Rectal smooth muscle tissue (tissue), 1 donor: ENCODE data around the gene KIF4A.
A peak's percentile ranks its signal among the peaks of the same experiment; 100 is the strongest.

Experiments used
- H3K27ac ChIP-seq: one replicate; pipeline ENCODE4 v1.7.0; 2013; ENCODE audit warnings: low read depth, low read length, inconsistent platforms
- H3K27me3 ChIP-seq: one replicate; pipeline ENCODE4 v1.7.0; 2013; ENCODE audit warnings: low read length; ENCODE audit not compliant: control insufficient read depth, insufficient read depth
- H3K36me3 ChIP-seq: one replicate; pipeline ENCODE4 v1.7.0; 2013; ENCODE audit warnings: low read length; ENCODE audit not compliant: control insufficient read depth, insufficient read depth
- H3K4me1 ChIP-seq: one replicate; pipeline ENCODE4 v1.7.0; 2013; ENCODE audit warnings: low read length; ENCODE audit not compliant: control insufficient read depth, insufficient read depth
- H3K4me3 ChIP-seq: one replicate; pipeline ENCODE4 v1.7.0; 2013; ENCODE audit warnings: low read length
- H3K9ac ChIP-seq: one replicate; pipeline ENCODE4 v1.7.0; 2013; ENCODE audit warnings: low read length

KIF4A gene

GRCh38 chrX:70437921-70438665 is 148.2 kb downstream of the KIF4A start:
- Histone ChIP-seq H3K4me3 (no peak overlapping the region), H3K9ac (no peak overlapping the region), H3K4me1 (no peaks in the 10 kb centered on the region), H3K27me3 (no peaks in the 10 kb centered on the region), H3K27ac (no peak overlapping the region), H3K36me3 (no peaks in the 10 kb centered on the region)

DNA sequence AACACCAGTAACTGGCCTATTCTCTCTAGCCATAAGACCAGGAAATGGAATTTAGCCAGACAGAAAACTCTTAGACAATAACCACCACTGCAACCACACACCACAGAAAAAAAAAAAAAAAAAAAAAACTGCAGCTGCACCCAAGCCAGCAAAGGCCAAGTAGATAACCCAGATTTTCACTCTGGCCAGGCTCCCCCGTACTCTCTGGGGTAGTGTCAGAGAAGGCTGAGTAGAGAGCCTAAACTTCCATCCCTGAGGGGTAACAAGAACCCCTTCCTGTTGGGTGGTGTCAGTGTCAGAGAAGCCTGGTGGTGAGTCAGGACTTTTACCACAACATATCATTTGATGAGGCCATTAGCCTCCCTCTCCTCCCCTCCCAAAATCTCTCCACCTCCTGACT is 149.1 kb downstream of the KIF4A start:
- Histone ChIP-seq H3K36me3 (no peaks in the 10 kb centered on the region), H3K9ac (no peak overlapping the region), H3K4me3 (no peak overlapping the region), H3K4me1 (no peaks in the 10 kb centered on the region), H3K27ac (no peak overlapping the region), H3K27me3 (no peaks in the 10 kb centered on the region)

DNA sequence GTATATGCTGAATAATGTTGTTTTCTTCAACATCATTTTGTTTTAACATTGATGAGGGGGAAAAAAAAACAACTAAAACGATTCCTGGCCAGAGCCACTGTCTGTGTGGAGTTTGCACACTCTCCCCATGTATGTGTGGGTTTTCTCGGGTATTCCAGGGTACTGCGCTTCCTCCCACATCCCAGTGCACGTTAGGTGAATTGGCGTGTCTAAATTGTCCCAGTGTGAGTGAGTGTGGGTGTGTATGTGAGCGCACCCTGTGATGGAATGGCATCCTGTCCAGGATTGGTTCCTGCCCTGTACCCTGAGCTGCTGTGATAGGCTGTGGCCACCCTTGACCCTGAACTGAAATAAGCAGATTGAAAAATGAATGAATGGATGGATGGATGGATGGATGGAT is 152.3 kb downstream of the KIF4A start:
- H3K36me3 ChIP-seq: no peaks in the 10 kb centered on the region

GRCh38 chrX:70444326-70444945 is 154.5 kb downstream of the KIF4A start, which contains the start of gene DLG3:
TSS of gene DLG3 (plus strand) at chrX:70444835. CDS start at chrX:70445202, 367 bp downstream.
- Histone ChIP-seq H3K9ac (no peak within 1 kb of the TSS), H3K27me3 (peaks cover 8% of the 10 kb centered on the region), H3K4me3 (no peak within 1 kb of the TSS), H3K36me3 (no peaks in the 10 kb centered on the region), H3K27ac (no peak within 1 kb of the TSS), H3K4me1 (no peaks in the 10 kb centered on the region)

More for the DNA sequence above, 152.3 kb downstream of the KIF4A start:
- Histone ChIP-seq H3K27ac (no peak overlapping the region), H3K4me1 (no peaks in the 10 kb centered on the region), H3K27me3 (peaks cover 8% of the 10 kb centered on the region), H3K9ac (no peak overlapping the region), H3K4me3 (no peak overlapping the region)

- H3K9ac ChIP-seq: no peak overlapping the region
- no peaks in the 10 kb centered on the region for H3K4me1 ChIP-seq
- H3K27me3 ChIP-seq: peaks cover 9% of the 10 kb centered on the region
- no peaks in the 10 kb centered on the region for H3K36me3 ChIP-seq
- H3K27ac ChIP-seq: no peak overlapping the region
- H3K4me3 ChIP-seq: no peak overlapping the region
These were observed 155.2 kb downstream of the KIF4A start for GRCh38 chrX:70444946-70445656.

DNA sequence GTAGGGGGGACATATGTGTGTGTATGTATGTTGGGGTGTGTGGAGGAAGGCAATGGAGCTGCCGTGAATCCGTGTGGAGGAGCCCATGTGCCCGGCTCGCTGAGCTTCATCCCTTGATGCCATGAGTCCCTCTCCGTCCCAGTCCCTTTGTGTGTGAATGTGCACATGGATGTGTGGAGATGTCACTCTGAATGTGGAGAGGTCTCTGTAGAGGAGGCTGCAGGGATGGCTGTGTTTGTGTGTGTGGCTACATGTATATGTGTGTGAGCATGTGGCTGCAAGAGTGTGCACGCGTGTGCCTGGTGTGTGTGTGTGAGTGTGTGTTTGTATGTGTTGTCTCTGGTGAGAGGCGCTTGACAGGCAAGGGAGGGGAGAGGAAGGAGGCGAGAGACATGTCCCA is 156.0 kb downstream of the KIF4A start:
- H3K36me3 ChIP-seq: no peaks in the 10 kb centered on the region
- H3K4me1 ChIP-seq: no peaks in the 10 kb centered on the region
- no peak overlapping the region for H3K9ac ChIP-seq
- no peak overlapping the region for H3K27ac ChIP-seq
- H3K27me3 ChIP-seq: peaks cover 10% of the 10 kb centered on the region
- no peak overlapping the region for H3K4me3 ChIP-seq

DNA sequence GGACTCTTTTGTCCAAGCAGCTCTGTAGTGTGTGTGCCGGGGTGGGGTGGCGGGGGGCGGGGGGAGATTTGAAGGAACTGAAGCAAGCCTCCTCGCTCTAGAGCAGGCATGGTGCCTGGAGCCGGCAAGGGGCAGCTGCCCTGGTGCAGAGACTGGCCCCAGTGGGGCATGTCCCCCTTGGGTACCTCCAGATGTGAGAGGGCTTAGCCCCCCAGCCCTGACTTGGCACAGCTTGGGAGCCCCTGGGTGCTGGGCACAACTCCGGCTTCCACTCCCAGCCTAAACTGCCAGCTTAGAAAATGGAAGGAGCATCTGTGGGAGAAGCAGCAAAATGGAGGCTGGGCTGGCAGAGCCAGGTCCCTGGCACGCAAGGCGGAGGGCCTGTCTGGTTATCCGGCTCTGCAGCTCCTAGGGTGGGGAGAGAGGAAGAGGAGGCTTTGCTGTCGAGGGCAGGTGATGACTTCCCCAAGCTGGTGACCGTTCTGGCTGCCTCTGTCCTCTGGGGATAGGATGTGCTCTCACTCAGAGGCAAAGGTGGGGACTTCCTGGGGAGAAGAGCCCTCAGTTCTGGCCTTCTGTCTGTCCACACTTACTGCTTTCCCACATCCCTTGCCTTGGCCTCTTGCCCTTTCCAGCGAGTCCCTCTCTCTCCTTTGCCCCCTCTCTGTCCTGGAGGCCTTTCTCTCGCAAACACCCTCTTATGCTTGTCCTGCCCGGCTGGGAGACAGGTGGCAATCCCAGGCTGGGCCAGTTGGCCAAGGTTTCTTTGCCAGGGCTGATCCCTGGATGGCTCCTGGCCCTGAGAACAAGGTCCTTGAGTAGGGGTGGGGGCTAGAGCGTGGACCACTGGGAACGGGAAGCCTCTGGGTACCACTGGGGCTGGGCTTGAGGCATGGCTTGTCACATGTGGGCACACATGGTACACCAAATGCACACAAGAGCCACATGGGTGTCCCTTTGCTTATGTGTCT is 156.8 kb downstream of the KIF4A start:
- peaks cover 10% of the 10 kb centered on the region for H3K27me3 ChIP-seq

DNA sequence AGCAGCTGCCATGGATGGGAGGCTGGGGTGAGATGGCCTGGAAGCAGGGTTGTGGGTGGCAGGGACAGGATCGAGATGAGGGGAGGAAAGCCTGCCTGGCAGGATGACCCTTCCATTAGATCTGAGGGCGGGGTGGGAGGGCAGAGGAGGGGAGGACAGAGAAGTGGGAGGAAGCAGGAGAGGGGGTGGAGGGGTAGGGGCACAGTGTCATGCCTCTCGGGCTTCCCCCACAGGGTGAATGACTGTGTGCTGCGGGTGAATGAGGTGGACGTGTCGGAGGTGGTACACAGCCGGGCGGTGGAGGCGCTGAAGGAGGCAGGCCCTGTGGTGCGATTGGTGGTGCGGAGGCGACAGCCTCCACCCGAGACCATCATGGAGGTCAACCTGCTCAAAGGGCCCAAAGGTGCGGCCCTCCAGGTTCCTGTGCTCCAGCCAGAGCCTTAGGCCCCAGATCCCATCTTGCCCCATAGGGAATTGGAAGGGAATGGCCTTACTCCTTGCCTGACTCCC is 159.6 kb downstream of the KIF4A start:
- H3K36me3 ChIP-seq: no peaks in the 10 kb centered on the region
- H3K4me3 ChIP-seq: no peak overlapping the region
- H3K27ac ChIP-seq: no peak overlapping the region
- H3K9ac ChIP-seq: no peak overlapping the region
- no peaks in the 10 kb centered on the region for H3K4me1 ChIP-seq
- peaks cover 7% of the 10 kb centered on the region for H3K27me3 ChIP-seq

More for the DNA sequence above, 156.8 kb downstream of the KIF4A start:
- H3K27ac ChIP-seq: no peak overlapping the region
- no peak overlapping the region for H3K4me3 ChIP-seq
- H3K36me3 ChIP-seq: no peaks in the 10 kb centered on the region
- no peaks in the 10 kb centered on the region for H3K4me1 ChIP-seq
- no peak overlapping the region for H3K9ac ChIP-seq

GRCh38 chrX:70452143-70452733 is 162.3 kb downstream of the KIF4A start:
- peak overlapping the region; percentile 65 for H3K4me3 ChIP-seq
- H3K4me1 ChIP-seq: no peaks in the 10 kb centered on the region
- H3K36me3 ChIP-seq: no peaks in the 10 kb centered on the region
- H3K27ac ChIP-seq: no peak overlapping the region
- H3K27me3 ChIP-seq: peaks cover 2% of the 10 kb centered on the region
- H3K9ac ChIP-seq: no peak overlapping the region

- peaks cover 2% of the 10 kb centered on the region for H3K27me3 ChIP-seq
- H3K9ac ChIP-seq: no peak overlapping the region
- no peak overlapping the region for H3K27ac ChIP-seq
- no peaks in the 10 kb centered on the region for H3K36me3 ChIP-seq
- H3K4me1 ChIP-seq: no peaks in the 10 kb centered on the region
- peak overlapping the region; percentile 65 for H3K4me3 ChIP-seq
These were observed 163.2 kb downstream of the KIF4A start for GRCh38 chrX:70453024-70453618.
